HEK293 (cell line): ENCODE data around the gene TP53BP2.
A peak's percentile ranks its signal among the peaks of the same experiment; 100 is the strongest.

Source experiments
- CTCF ChIA-PET: fragments of 350-600 bp; formaldehyde crosslinking; extraction: SDS; loops from one replicate; lab custom pipeline; 2021; ENCODE audit warnings: antibody characterized with exemption; lab: Yijun Ruan, JAX
- POLR2A ChIA-PET: fragments of 300-600 bp; formaldehyde crosslinking; extraction: SDS; loops from one replicate; lab custom pipeline; 2020; ENCODE audit warnings: antibody characterized with exemption, inconsistent platforms; lab: Yijun Ruan, JAX
- H3K27ac ChIP-seq: fragments of 200-500 bp; sonication (Bioruptor generic); 2 replicates; pipeline ENCODE4 v1.5.1; 2014; ENCODE audit warnings: low read depth, low read length, control low read depth, inconsistent platforms; ENCODE audit errors: extremely low read depth
- H3K36me3 ChIP-seq, 2 experiments: fragments of 200-500 bp in 1 of 2; sonication (Bioruptor generic) in 1 of 2; 1 replicate in 1 of 2; 2 replicates in 1 of 2; pipeline ENCODE4 v1.5.1; 2014 to 2017; ENCODE audit warnings: inconsistent platforms in 2 of 2, low read length in 2 of 2; ENCODE audit not compliant: control insufficient read depth in 2 of 2, insufficient read depth in 1 of 2
- H3K4me1 ChIP-seq: fragments of 200-500 bp; sonication (Bioruptor generic); 2 replicates; pipeline ENCODE4 v1.5.1; 2014; ENCODE audit warnings: mild to moderate bottlenecking, low read length, inconsistent platforms; ENCODE audit not compliant: control insufficient read depth, insufficient read depth
- H3K4me3 ChIP-seq: 2 replicates; pipeline ENCODE4 v1.5.1; 2011; ENCODE audit warnings: low read depth, mild to moderate bottlenecking, control low read depth, low read length, moderate library complexity
- H3K9me3 ChIP-seq: fragments of 200-500 bp; sonication (Bioruptor generic); 2 replicates; pipeline ENCODE4 v1.5.1; 2014; ENCODE audit warnings: low read depth, low read length, inconsistent platforms; ENCODE audit not compliant: control insufficient read depth, insufficient read depth
- BCL6B ChIP-seq: fragments of 450-650 bp; formaldehyde crosslinking; IDR thresholded peaks from 2 replicates; pipeline ENCODE4 v1.5.1; 2017; ENCODE audit warnings: missing biosample characterization, missing genetic modification characterization
- GFI1B ChIP-seq: fragments of 450-650 bp; formaldehyde crosslinking; IDR thresholded peaks from 2 replicates; pipeline ENCODE4 v1.5.1; 2016; ENCODE audit warnings: missing biosample characterization, missing genetic modification characterization
- KLF16 ChIP-seq: fragments of 450-650 bp; formaldehyde crosslinking; IDR thresholded peaks from 2 replicates; pipeline ENCODE4 v1.5.1; 2017; ENCODE audit warnings: missing biosample characterization, missing genetic modification characterization
- SCRT1 ChIP-seq: fragments of 450-650 bp; formaldehyde crosslinking; IDR thresholded peaks from 2 replicates; pipeline ENCODE4 v1.5.1; 2016; ENCODE audit warnings: missing biosample characterization, missing genetic modification characterization, borderline replicate concordance
- SCRT2 ChIP-seq: fragments of 450-650 bp; formaldehyde crosslinking; IDR thresholded peaks from 2 replicates; pipeline ENCODE4 v1.5.1; 2016; ENCODE audit warnings: missing biosample characterization, missing genetic modification characterization
- SP7 ChIP-seq: fragments of 450-650 bp; formaldehyde crosslinking; IDR thresholded peaks from 2 replicates; pipeline ENCODE4 v1.5.1; 2016; ENCODE audit warnings: missing biosample characterization, missing genetic modification characterization
- ZNF169 ChIP-seq: fragments of 450-650 bp; formaldehyde crosslinking; IDR thresholded peaks from 2 replicates; pipeline ENCODE4 v1.5.1; 2016; ENCODE audit warnings: missing biosample characterization, missing genetic modification characterization
- ZNF211 ChIP-seq: fragments of 450-650 bp; formaldehyde crosslinking; IDR thresholded peaks from 2 replicates; pipeline ENCODE4 v1.5.1; 2016; ENCODE audit warnings: low read depth, missing biosample characterization, missing genetic modification characterization
- ZNF23 ChIP-seq: fragments of 450-650 bp; formaldehyde crosslinking; IDR thresholded peaks from 2 replicates; pipeline ENCODE4 v1.5.1; 2016; ENCODE audit warnings: missing biosample characterization, missing genetic modification characterization, borderline replicate concordance
- ZNF24 ChIP-seq: fragments of 450-650 bp; formaldehyde crosslinking; IDR thresholded peaks from 2 replicates; pipeline ENCODE4 v1.5.1; 2016; ENCODE audit warnings: missing biosample characterization, missing genetic modification characterization
- ZNF292 ChIP-seq: fragments of 450-650 bp; formaldehyde crosslinking; IDR thresholded peaks from 2 replicates; pipeline ENCODE4 v1.5.1; 2016; ENCODE audit warnings: low read depth, missing biosample characterization, missing genetic modification characterization, borderline replicate concordance
- ZNF311 ChIP-seq: fragments of 450-650 bp; formaldehyde crosslinking; IDR thresholded peaks from 2 replicates; pipeline ENCODE4 v1.5.1; 2017; ENCODE audit warnings: missing biosample characterization, missing genetic modification characterization, borderline replicate concordance
- ZNF510 ChIP-seq: fragments of 450-650 bp; formaldehyde crosslinking; IDR thresholded peaks from 2 replicates; pipeline ENCODE4 v1.5.1; 2018; ENCODE audit warnings: mild to moderate bottlenecking, missing genetic modification characterization, missing biosample characterization; ENCODE audit not compliant: insufficient replicate concordance
- ZNF518A ChIP-seq: fragments of 450-650 bp; formaldehyde crosslinking; conservative IDR thresholded peaks from 2 replicates; pipeline ENCODE4 v1.5.1; 2016; ENCODE audit warnings: low read depth, missing biosample characterization, missing genetic modification characterization
- ZNF529 ChIP-seq: fragments of 450-650 bp; formaldehyde crosslinking; IDR thresholded peaks from 2 replicates; pipeline ENCODE4 v1.5.1; 2017; ENCODE audit warnings: missing genetic modification characterization, missing biosample characterization; ENCODE audit not compliant: insufficient replicate concordance
- ZNF571 ChIP-seq: fragments of 450-650 bp; formaldehyde crosslinking; IDR thresholded peaks from 2 replicates; pipeline ENCODE4 v1.5.0; 2017; ENCODE audit warnings: missing biosample characterization, missing genetic modification characterization
- ZNF624 ChIP-seq: fragments of 450-650 bp; formaldehyde crosslinking; IDR thresholded peaks from 2 replicates; pipeline ENCODE4 v1.5.1; 2017; ENCODE audit warnings: missing biosample characterization, missing genetic modification characterization
- ZNF701 ChIP-seq: fragments of 450-650 bp; formaldehyde crosslinking; IDR thresholded peaks from 2 replicates; pipeline ENCODE4 v1.5.1; 2016; ENCODE audit warnings: missing biosample characterization, missing genetic modification characterization

The TP53BP2 gene

GRCh38 chr1:223856386-223856785 is 10.6 kb upstream of the TP53BP2 start:
- Histone ChIP-seq H3K9me3 (no peaks in the 10 kb centered on the region), H3K4me1 (peaks cover 9% of the 10 kb centered on the region), H3K4me3 (no peak overlapping the region), H3K36me3 (no peaks in the 10 kb centered on the region), H3K27ac (no peak overlapping the region)
- CTCF ChIA-PET = no interaction called here
- TF ChIP-seq KLF16 (no peak), SP7 (tag by site-specific recombination) (no peak), ZNF624 (no peak), ZNF24 (tag by site-specific recombination) (no peak), ZNF571 (tag by site-specific recombination) (no peak), BCL6B (tag by site-specific recombination) (no peak), ZNF292 (tag by site-specific recombination) (no peak)
- POLR2A ChIA-PET = interaction anchor here (1.1 kb wide), 1 partner anchor 10 kb away, joined by 3 read pairs; the partner anchor contains the start of gene TP53BP2

- POLR2A ChIA-PET = interaction anchor here (0.6 to 1.6 kb wide), 2 partner anchors 41 to 139 kb away, joined by 3 to 6 read pairs; no protein-coding TSS in a partner anchor
- Histone ChIP-seq H3K9me3 (no peaks in the 10 kb centered on the region), H3K36me3 (no peaks in the 10 kb centered on the region), H3K4me1 (no peaks in the 10 kb centered on the region), H3K4me3 (no peak overlapping the region), H3K27ac (no peak overlapping the region)
- TF ChIP-seq ZNF169 (tag by site-specific recombination) = no peak
- TF ChIP-seq ZNF211 = no peak
- no peak for TF ChIP-seq ZNF510
- no peak for TF ChIP-seq ZNF518A (tag by site-specific recombination)
- CTCF ChIA-PET = interaction anchor here (0.6 to 0.7 kb wide), 3 partner anchors 43 to 244 kb away, joined by 3 read pairs; no protein-coding TSS in a partner anchor
These were observed 8.0 kb upstream of the TP53BP2 start for GRCh38 chr1:223853748-223854147.

GRCh38 chr1:223853275-223853674 is 7.5 kb upstream of the TP53BP2 start:
- Histone ChIP-seq H3K9me3 (no peaks in the 10 kb centered on the region), H3K36me3 (no peaks in the 10 kb centered on the region), H3K27ac (no peak overlapping the region), H3K4me1 (no peaks in the 10 kb centered on the region), H3K4me3 (no peak overlapping the region)
- ChIA-PET CTCF (interaction anchor here (0.6 to 0.7 kb wide), 2 partner anchors 42 to 101 kb away, joined by 3 read pairs; no protein-coding TSS in a partner anchor), POLR2A (interaction anchor here (0.6 to 1.6 kb wide), 2 partner anchors 42 to 139 kb away, joined by 3 to 6 read pairs; no protein-coding TSS in a partner anchor)
- no peak for TF ChIP-seq ZNF701 (tag by site-specific recombination)
- TF ChIP-seq ZNF529 = no peak
- TF ChIP-seq SCRT1 = 0 out of 2 replicates have a peak, but pooled peaks have one; percentile 27
- no peak for TF ChIP-seq GFI1B (tag by site-specific recombination)
- TF ChIP-seq ZNF311 (tag by site-specific recombination) = no peak
- TF ChIP-seq ZNF571 (tag by site-specific recombination) = no peak
- TF ChIP-seq SCRT2 (tag by site-specific recombination) = peak; percentile 23; the same call in 1 of the 2 replicates
- no peak for TF ChIP-seq ZNF23 (tag by site-specific recombination)
